Retinal pigment epithelial cell (primary cell): Measurements from ENCODE around the gene NRP1.

Experiments
- DNase-seq: peaks from one replicate; pipeline ENCODE4 v3.0.0-alpha.2; 2010; ENCODE audit warnings: low read depth
- H3K4me3 ChIP-seq: 2 replicates; pipeline ENCODE4 v1.5.1; 2011; ENCODE audit warnings: mild to moderate bottlenecking, low read length, control low read depth, moderate library complexity
- CTCF ChIP-seq: conservative IDR thresholded peaks from 2 replicates; pipeline ENCODE4 v1.5.1; 2011; ENCODE audit warnings: low read depth, low read length, control low read depth, inconsistent platforms

Gene NRP1

GRCh38 chr10:33216661-33217427 lies 117.6 kb downstream of the NRP1 start:
- no peak for TF ChIP-seq CTCF
- DNase-seq = no peak
- H3K4me3 ChIP-seq = no peak overlapping the region

- TF ChIP-seq CTCF = no peak
- DNase-seq = no peak
Observed at GRCh38 chr10:33215635-33216034, 118.8 kb downstream of the NRP1 start.

GRCh38 chr10:33215154-33215553 lies 119.3 kb downstream of the NRP1 start:
- TF ChIP-seq CTCF = no peak
- no peak overlapping the region for H3K4me3 ChIP-seq
- DNase-seq = peak; percentile 46

More at GRCh38 chr10:33215635-33216034, 118.8 kb downstream of the NRP1 start:
- no peak overlapping the region for H3K4me3 ChIP-seq

- DNase-seq = no peak
- TF ChIP-seq CTCF = no peak
- no peak overlapping the region for H3K4me3 ChIP-seq
Observed at GRCh38 chr10:33214174-33214573, 120.3 kb downstream of the NRP1 start.

GRCh38 chr10:33212061-33212748 lies 122.3 kb downstream of the NRP1 start:
- TF ChIP-seq CTCF = no peak
- DNase-seq = no peak
- H3K4me3 ChIP-seq = no peak overlapping the region

GRCh38 chr10:33211106-33211878 lies 123.2 kb downstream of the NRP1 start:
- DNase-seq = peak; percentile 48
- no peak for TF ChIP-seq CTCF
- H3K4me3 ChIP-seq = no peak overlapping the region
